Neural crest cell (in vitro differentiated cells): ENCODE results near the gene CTSZ. TPM values are rescaled to one million over a fixed set of nuclear protein-coding genes. Genes with fewer than 3 reads are reported as not detected.

Experiments
- DNase-seq: peaks from one replicate; pipeline ENCODE4 v3.0.0; 2021; ENCODE audit warnings: low read depth, mixed read lengths, low spot score
- H3K27ac Mint-ChIP-seq: one replicate; pipeline ENCODE4 v1.8.0; 2021; ENCODE audit warnings: mild to moderate bottlenecking, mixed read lengths; ENCODE audit not compliant: unreplicated experiment
- H3K27me3 Mint-ChIP-seq: 2 replicates; pipeline ENCODE4 v1.8.0; 2021; ENCODE audit warnings: low read depth, mild to moderate bottlenecking, mixed read lengths
- H3K36me3 Mint-ChIP-seq: 2 replicates; pipeline ENCODE4 v1.8.0; 2021; ENCODE audit warnings: low read depth, mild to moderate bottlenecking, mixed read lengths
- H3K4me1 Mint-ChIP-seq: 2 replicates; pipeline ENCODE4 v1.8.0; 2021; ENCODE audit warnings: mixed read lengths
- H3K4me3 Mint-ChIP-seq: one replicate; pipeline ENCODE4 v1.8.0; 2021; ENCODE audit warnings: mild to moderate bottlenecking, mixed read lengths
- H3K9me3 Mint-ChIP-seq: 2 replicates; pipeline ENCODE4 v1.8.0; 2021; ENCODE audit warnings: mixed read lengths
- CTCF ChIP-seq: fragments of 200-600 bp; sonication (generic); conservative IDR thresholded peaks from 2 replicates; pipeline ENCODE4 v1.5.0; 2021; ENCODE audit warnings: antibody characterized with exemption, mild to moderate bottlenecking
- total RNA-seq: library from RNA; stranded (reverse); gene quantifications from 2 replicates; pipeline ENCODE4 v1.2.1, GENCODE V29; 2021

CTSZ gene
- total RNA-seq, 1 donor from 2014 or later, result 22.7 TPM

GRCh38 chr20:58994390-58995159 lies 12.5 kb downstream of the CTSZ start:
- peaks cover 11% of the 10 kb centered on the region for H3K36me3 Mint-ChIP-seq
- H3K9me3 Mint-ChIP-seq, result no peaks in the 10 kb centered on the region
- H3K27ac Mint-ChIP-seq, result no peak overlapping the region
- no peak overlapping the region for H3K4me3 Mint-ChIP-seq
- no peaks in the 10 kb centered on the region for H3K27me3 Mint-ChIP-seq
- no peaks in the 10 kb centered on the region for H3K4me1 Mint-ChIP-seq
- no peak for DNase-seq
- TF ChIP-seq CTCF, result no peak

GRCh38 chr20:58993332-58994248 lies 13.5 kb downstream of the CTSZ start:
- no peaks in the 10 kb centered on the region for H3K4me1 Mint-ChIP-seq
- H3K27ac Mint-ChIP-seq, result no peak overlapping the region
- H3K36me3 Mint-ChIP-seq, result peaks cover 15% of the 10 kb centered on the region
- DNase-seq, result no peak
- H3K27me3 Mint-ChIP-seq, result no peaks in the 10 kb centered on the region
- H3K4me3 Mint-ChIP-seq, result no peak overlapping the region
- TF ChIP-seq CTCF, result no peak
- no peaks in the 10 kb centered on the region for H3K9me3 Mint-ChIP-seq

GRCh38 chr20:58992911-58993310 lies 14.1 kb downstream of the CTSZ start:
- Mint-ChIP-seq H3K4me1 (no peaks in the 10 kb centered on the region), H3K27ac (no peak overlapping the region), H3K36me3 (peaks cover 17% of the 10 kb centered on the region), H3K9me3 (no peaks in the 10 kb centered on the region), H3K27me3 (no peaks in the 10 kb centered on the region), H3K4me3 (no peak overlapping the region)
- TF ChIP-seq CTCF, result no peak
- no peak for DNase-seq

GRCh38 chr20:58991715-58992114 lies 15.3 kb downstream of the CTSZ start:
- DNase-seq, result no peak
- Mint-ChIP-seq H3K4me1 (peaks cover 3% of the 10 kb centered on the region), H3K27me3 (no peaks in the 10 kb centered on the region), H3K27ac (no peak overlapping the region), H3K4me3 (no peak overlapping the region), H3K36me3 (peaks cover 22% of the 10 kb centered on the region), H3K9me3 (no peaks in the 10 kb centered on the region)
- no peak for TF ChIP-seq CTCF

- Mint-ChIP-seq H3K4me1 (peaks cover 4% of the 10 kb centered on the region), H3K27me3 (no peaks in the 10 kb centered on the region), H3K36me3 (peaks cover 24% of the 10 kb centered on the region), H3K9me3 (no peaks in the 10 kb centered on the region), H3K27ac (peak overlapping the region; percentile 57), H3K4me3 (no peak overlapping the region)
- TF ChIP-seq CTCF, result no peak
- no peak for DNase-seq
Observed at GRCh38 chr20:58990651-58991445, 16.2 kb downstream of the CTSZ start.
